Keratinocyte (primary cell): ENCODE results near the gene TEAD4. TPM values are rescaled to one million over a fixed set of nuclear protein-coding genes. Genes with fewer than 3 reads are reported as not detected.

Experiments used
- DNase-seq: peaks from one replicate; pipeline ENCODE4 v3.0.0-alpha.2; 2011; ENCODE audit warnings: low read depth, missing footprints, low spot score
- FAIRE-seq: peaks from 2 replicates; lab custom pipeline; 2011; peaks lifted over from hg19 to GRCh38; lab: Jason Lieb, UNC
- H2AFZ ChIP-seq: 2 replicates; pipeline ENCODE4 v1.6.0; 2012; ENCODE audit warnings: low read length, control low read depth, inconsistent platforms; ENCODE audit not compliant: control insufficient read depth
- H3K27ac ChIP-seq: 2 replicates; pipeline ENCODE4 v1.5.1; 2011; ENCODE audit warnings: low read length; ENCODE audit not compliant: control insufficient read depth, insufficient read depth
- H3K27me3 ChIP-seq: 3 replicates; pipeline ENCODE4 v1.6.0; 2011; ENCODE audit warnings: low read length; ENCODE audit not compliant: control insufficient read depth, insufficient read depth; ENCODE audit errors: extremely low read depth
- H3K36me3 ChIP-seq, 2 experiments: 2 replicates in 1 of 2; 3 replicates in 1 of 2; pipeline ENCODE4 v1.5.1; 2011; ENCODE audit warnings: low read length in 2 of 2, mild to moderate bottlenecking in 1 of 2; ENCODE audit not compliant: control insufficient read depth in 2 of 2, insufficient read depth in 2 of 2; ENCODE audit errors: extremely low read depth in 1 of 2
- H3K4me1 ChIP-seq: 3 replicates; pipeline ENCODE4 v1.5.1; 2011; ENCODE audit warnings: low read length; ENCODE audit not compliant: control insufficient read depth, insufficient read depth; ENCODE audit errors: extremely low read depth
- H3K4me2 ChIP-seq: 3 replicates; pipeline ENCODE4 v1.6.0; 2011; ENCODE audit warnings: low read depth, low read length; ENCODE audit not compliant: control insufficient read depth, insufficient read depth; ENCODE audit errors: extremely low read depth
- H3K4me3 ChIP-seq, 3 experiments: fragments of 200-600 bp in 1 of 3; sonication (generic) in 1 of 3; 2 replicates in 2 of 3; 3 replicates in 1 of 3; pipeline ENCODE4 v1.5.1; 2011 to 2016; ENCODE audit warnings: low read length in 3 of 3, mild to moderate bottlenecking in 3 of 3, control low read depth in 2 of 3, inconsistent platforms in 1 of 3, low read depth in 1 of 3, mixed read lengths in 1 of 3, mixed run types in 1 of 3, moderate library complexity in 1 of 3; ENCODE audit not compliant: control insufficient read depth in 2 of 3, insufficient read depth in 2 of 3; ENCODE audit errors: extremely low read depth in 1 of 3
- H3K79me2 ChIP-seq: 2 replicates; pipeline ENCODE4 v1.6.0; 2012; ENCODE audit warnings: low read length; ENCODE audit not compliant: control insufficient read depth, insufficient read depth
- H3K9ac ChIP-seq: 3 replicates; pipeline ENCODE4 v1.6.0; 2011; ENCODE audit warnings: low read length; ENCODE audit not compliant: control insufficient read depth, insufficient read depth; ENCODE audit errors: extremely low read depth
- H3K9me1 ChIP-seq: 3 replicates; pipeline ENCODE4 v1.6.0; 2011; ENCODE audit warnings: low read length; ENCODE audit not compliant: control insufficient read depth, insufficient read depth; ENCODE audit errors: extremely low read depth
- H3K9me3 ChIP-seq: 2 replicates; pipeline ENCODE4 v1.5.1; 2012; ENCODE audit warnings: low read depth, low read length; ENCODE audit not compliant: control insufficient read depth
- H4K20me1 ChIP-seq: 3 replicates; pipeline ENCODE4 v1.6.0; 2011; ENCODE audit warnings: low read length; ENCODE audit not compliant: control insufficient read depth, insufficient read depth; ENCODE audit errors: extremely low read depth
- CTCF ChIP-seq, 3 experiments: IDR thresholded peaks in 1 of 3; conservative IDR thresholded peaks in 1 of 3; optimal IDR thresholded peaks in 1 of 3; 2 replicates in 2 of 3; 3 replicates in 1 of 3; pipeline versions ENCODE3 to v1.5.1; 2011; ENCODE audit warnings: low read length in 3 of 3, mild to moderate bottlenecking in 3 of 3, moderate library complexity in 2 of 3, control low read depth in 1 of 3, inconsistent platforms in 1 of 3; ENCODE audit not compliant: insufficient read depth in 2 of 3; ENCODE audit errors: extremely low read depth in 1 of 3
- EZH2 ChIP-seq: IDR thresholded peaks from one replicate; pipeline ENCODE4 v1.6.1; 2012; ENCODE audit warnings: inconsistent platforms, mild to moderate bottlenecking, low read length, moderate library complexity
- dilution Hi-C: fragments of 300-500 bp; cut with MboI; formaldehyde crosslinking; loops from one replicate; pipeline ENCODE4 v1.7.0; 2020; ENCODE audit warnings: low sequenced_read_pairs; ENCODE audit not compliant: extremely low pct_ligation_motif_present
- polyA plus RNA-seq, 5 experiments: library from polyadenylated mRNA; depleted of rRNA in 3 of 5; stranded (reverse) in 3 of 5; stranded (forward) in 1 of 5; unstranded in 1 of 5; fragments of >200 nt; gene quantifications; 1 replicate in 1 of 5; 2 replicates in 3 of 5; 3 replicates in 1 of 5; pipeline versions ENCODE4 v1.2.1 to v1.2.3, GENCODE V29; 2011 to 2012; ENCODE audit warnings: missing spikeins in 2 of 5, low read depth in 1 of 5, low replicate concordance in 1 of 5

Gene TEAD4
- polyA plus RNA-seq, 1 donor (not counting 4 experiments of a cell fraction or from before 2014, with no cell fraction given): 8.1 TPM

DNA sequence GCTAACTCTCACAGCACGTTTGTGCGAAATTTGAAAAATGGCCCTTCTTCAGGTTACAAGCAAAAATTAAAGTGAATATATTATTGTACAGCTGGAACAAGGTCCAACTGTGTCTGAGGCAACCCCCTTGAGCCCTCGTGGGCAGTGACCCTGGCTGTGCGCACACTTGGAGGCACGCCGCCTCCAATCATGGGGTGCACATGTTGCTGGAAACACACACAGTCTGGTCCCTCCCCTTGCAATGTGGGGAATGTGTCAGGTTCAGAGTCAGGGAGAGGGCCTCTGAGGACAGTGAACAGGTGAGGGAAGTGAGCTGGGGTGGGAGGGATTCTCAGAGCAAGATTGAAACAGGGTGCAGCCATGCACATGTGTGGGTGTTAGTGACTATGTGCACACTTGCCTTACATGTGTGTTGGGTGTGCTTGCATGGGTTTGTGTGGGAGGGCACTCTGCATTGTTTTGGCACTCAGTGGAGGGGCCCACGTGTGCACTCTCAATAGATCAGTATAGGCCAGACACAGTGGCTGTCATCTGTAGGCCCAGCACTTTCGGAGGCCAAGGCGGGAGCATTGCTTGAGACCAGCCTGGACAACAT, 127.6 kb downstream of the TEAD4 start:
- Histone ChIP-seq H3K9me3 (no peaks in the 10 kb centered on the region), H3K79me2 (peaks cover 24% of the 10 kb centered on the region), H3K4me1 (peaks cover 13% of the 10 kb centered on the region), H3K36me3 (peaks cover 8 to 12% of the 10 kb centered on the region in 2 experiments), H3K9me1 (no peaks in the 10 kb centered on the region), H3K27ac (no peak overlapping the region), H2AFZ (no peak overlapping the region), H3K4me3 (no peak overlapping the region), H3K27me3 (no peaks in the 10 kb centered on the region), H4K20me1 (no peaks in the 10 kb centered on the region), H3K4me2 (no peak overlapping the region), H3K9ac (no peak overlapping the region)
- DNase-seq (no peak), FAIRE-seq (no peak)
- TF ChIP-seq CTCF (optimal IDR thresholded peaks at IDR 0.05 in 1 of 3, IDR thresholded peaks at IDR 0.05 in 1 of 3, conservative IDR thresholded peaks at IDR 0.05 in 1 of 3; ENCODE audit: extremely low read depth in 1 of 3, insufficient read depth in 2 of 3, low read length in 3 of 3) (no peak), EZH2 (no peak)
- dilution Hi-C loops: no loop called here

- H3K4me1 ChIP-seq: peaks cover 13% of the 10 kb centered on the region
- DNase-seq: no peak
- no peaks in the 10 kb centered on the region for H3K9me3 ChIP-seq
- no peaks in the 10 kb centered on the region for H3K9me1 ChIP-seq
- peaks cover 14% of the 10 kb centered on the region for H3K79me2 ChIP-seq
- H3K4me3 ChIP-seq: no peak overlapping the region
- H3K27ac ChIP-seq: peak overlapping the region; percentile 47
- no peaks in the 10 kb centered on the region for H4K20me1 ChIP-seq
- FAIRE-seq: peak; percentile 76
- peak overlapping the region; percentile 28 for H3K9ac ChIP-seq
- H3K27me3 ChIP-seq: no peaks in the 10 kb centered on the region
- dilution Hi-C loops: no loop called here
- H3K36me3 ChIP-seq: peaks cover 9 to 12% of the 10 kb centered on the region in 2 experiments
- peak overlapping the region; percentile 32 for H3K4me2 ChIP-seq
- peak overlapping the region; percentile 80 for H2AFZ ChIP-seq
- TF ChIP-seq CTCF (optimal IDR thresholded peaks at IDR 0.05 in 1 of 3, IDR thresholded peaks at IDR 0.05 in 1 of 3, conservative IDR thresholded peaks at IDR 0.05 in 1 of 3; ENCODE audit: extremely low read depth in 1 of 3, insufficient read depth in 2 of 3, low read length in 3 of 3): no peak
- no peak for TF ChIP-seq EZH2
Observed at GRCh38 chr12:3087758-3088650, 128.8 kb downstream of the TEAD4 start.
